Endothelial cell of umbilical vein (primary cell): ENCODE data around the gene SLCO3A1. TPM values are rescaled to one million over a fixed set of nuclear protein-coding genes. Genes with fewer than 3 reads are reported as not detected.

ENCODE experiments used
- BruUV-seq: library from RNA; stranded (reverse); fragments of 400-500 nt; replicated peaks from 2 replicates; lab custom pipeline; 2021; lab: Mats Ljungman, UMichigan
- CTCF ChIA-PET: fragments of 300-600, 350-600 bp; sonication (Branson Sonifier 250); formaldehyde crosslinking; loops from one replicate; lab custom pipeline; 2021; ENCODE audit warnings: antibody characterized with exemption, inconsistent platforms; lab: Charles Lee
- POLR2A ChIA-PET: fragments of 300-600, 350-600 bp; sonication (Branson Sonifier 250); formaldehyde crosslinking; loops from one replicate; lab custom pipeline; 2021; ENCODE audit warnings: antibody characterized with exemption, inconsistent platforms; lab: Charles Lee
- DNase-seq: peaks from one replicate; pipeline ENCODE4 v3.0.0-alpha.2; 2011; ENCODE audit warnings: low read depth, low spot score
- FAIRE-seq: peaks from 2 replicates; lab custom pipeline; 2011; peaks lifted over from hg19 to GRCh38; lab: Jason Lieb, UNC
- H2AFZ ChIP-seq: 2 replicates; pipeline ENCODE4 v1.6.0; 2012; ENCODE audit warnings: low read depth, low read length, control low read depth, inconsistent platforms
- H3K27ac ChIP-seq: 2 replicates; pipeline ENCODE4 v1.5.1; 2011; ENCODE audit warnings: low read depth, mild to moderate bottlenecking, control low read depth, low read length, moderate library complexity; ENCODE audit not compliant: insufficient read depth
- H3K27me3 ChIP-seq, 2 experiments: 2 replicates each; pipeline versions ENCODE4 v1.6.0 to v1.6.1; 2011; ENCODE audit warnings: low read length in 2 of 2, mixed read lengths in 1 of 2; ENCODE audit not compliant: control insufficient read depth in 2 of 2, insufficient read depth in 2 of 2
- H3K36me3 ChIP-seq, 2 experiments: 2 replicates in 1 of 2; 3 replicates in 1 of 2; pipeline ENCODE4 v1.5.1; 2011; ENCODE audit warnings: low read length in 2 of 2, mild to moderate bottlenecking in 1 of 2, moderate library complexity in 1 of 2; ENCODE audit not compliant: control insufficient read depth in 2 of 2, insufficient read depth in 2 of 2; ENCODE audit errors: extremely low read depth in 1 of 2
- H3K4me1 ChIP-seq: 3 replicates; pipeline ENCODE4 v1.5.1; 2011; ENCODE audit warnings: mild to moderate bottlenecking, low read length; ENCODE audit not compliant: control insufficient read depth, insufficient read depth; ENCODE audit errors: extremely low read depth
- H3K4me2 ChIP-seq: 2 replicates; pipeline ENCODE4 v1.6.1; 2011; ENCODE audit warnings: low read length, control low read depth, mixed read lengths; ENCODE audit not compliant: insufficient read depth
- H3K4me3 ChIP-seq, 3 experiments: fragments of 200-600 bp in 1 of 3; sonication (generic), shearing (Covaris generic) in 1 of 3; replicated peaks in 1 of 3; 2 replicates each; pipeline ENCODE4 v1.5.1; 2011 to 2016; ENCODE audit warnings: control low read depth in 3 of 3, low read length in 3 of 3, mild to moderate bottlenecking in 2 of 3, inconsistent platforms in 1 of 3, low read depth in 1 of 3, moderate library complexity in 1 of 3; ENCODE audit not compliant: insufficient read depth in 1 of 3
- H3K79me2 ChIP-seq: 2 replicates; pipeline ENCODE4 v1.6.0; 2012; ENCODE audit warnings: low read length, inconsistent platforms; ENCODE audit not compliant: control insufficient read depth, insufficient read depth
- H3K9ac ChIP-seq: replicated peaks from 2 replicates; pipeline ENCODE3; 2011; ENCODE audit warnings: low read length, control low read depth; ENCODE audit not compliant: insufficient read depth; ENCODE audit errors: extremely low read depth
- H3K9me1 ChIP-seq: replicated peaks from 3 replicates; pipeline ENCODE4 v1.6.0; 2011; ENCODE audit warnings: mild to moderate bottlenecking, low read length; ENCODE audit not compliant: control insufficient read depth, insufficient read depth; ENCODE audit errors: extremely low read depth
- H3K9me3 ChIP-seq: replicated peaks from 2 replicates; pipeline ENCODE4 v1.5.1; 2012; ENCODE audit warnings: low read length, inconsistent platforms; ENCODE audit not compliant: control insufficient read depth, insufficient read depth
- H4K20me1 ChIP-seq: replicated peaks from 2 replicates; pipeline ENCODE3; 2011; ENCODE audit warnings: mild to moderate bottlenecking, low read length; ENCODE audit not compliant: control insufficient read depth, insufficient read depth; ENCODE audit errors: extremely low read depth
- EZH2 ChIP-seq: IDR thresholded peaks from 2 replicates; pipeline ENCODE4 v1.6.1; 2012; ENCODE audit warnings: borderline replicate concordance, low read depth, mild to moderate bottlenecking, moderate library complexity, low read length, inconsistent platforms; ENCODE audit not compliant: severe bottlenecking
- FOS ChIP-seq: IDR thresholded peaks from 2 replicates; pipeline ENCODE4 v1.6.1; 2011; ENCODE audit warnings: mild to moderate bottlenecking, low read length, moderate library complexity, borderline replicate concordance; ENCODE audit not compliant: insufficient read depth
- GATA2 ChIP-seq: IDR thresholded peaks from 2 replicates; pipeline ENCODE4 v1.7.0; 2011; ENCODE audit warnings: low read depth, mild to moderate bottlenecking, moderate library complexity, mixed read lengths, low read length; ENCODE audit not compliant: insufficient read length, insufficient read depth
- JUN ChIP-seq: IDR thresholded peaks from 2 replicates; pipeline ENCODE4 v1.6.1; 2011; ENCODE audit warnings: borderline replicate concordance, low read depth; ENCODE audit not compliant: insufficient read length, insufficient read depth
- MYC ChIP-seq: IDR thresholded peaks from one replicate; pipeline ENCODE4 v1.6.1; 2011; ENCODE audit warnings: mild to moderate bottlenecking, low read depth, low read length
- POLR2A ChIP-seq: IDR thresholded peaks from 2 replicates; pipeline ENCODE4 v1.6.1; 2012; ENCODE audit warnings: low read depth, mild to moderate bottlenecking, control low read depth, low read length
- POLR2AphosphoS5 ChIP-seq: IDR thresholded peaks from 2 replicates; pipeline ENCODE4 v1.6.1; 2012; ENCODE audit warnings: low read depth, mild to moderate bottlenecking, control low read depth, low read length, moderate library complexity; ENCODE audit not compliant: insufficient read depth
- dilution Hi-C: fragments of 300-500 bp; cut with MboI; formaldehyde crosslinking; loops from one replicate; pipeline ENCODE4 v1.15.0; 2019; ENCODE audit warnings: low sequenced_read_pairs; ENCODE audit not compliant: extremely low pct_ligation_motif_present
- intact Hi-C: fragments of 100-400 bp; cut with micrococcal nuclease; formaldehyde crosslinking; loops from one replicate; pipeline ENCODE4 v1.10.0; 2022
- polyA plus RNA-seq, 4 experiments: library from polyadenylated mRNA; depleted of rRNA in 3 of 4; stranded (reverse) in 3 of 4; unstranded in 1 of 4; fragments of >200 nt; gene quantifications; 2 replicates each; pipeline versions ENCODE4 v1.2.1 to v1.2.3, GENCODE V29; 2011 to 2012; ENCODE audit warnings: missing spikeins in 1 of 4
- total RNA-seq: library from RNA; stranded (reverse); gene quantifications from 2 replicates; pipeline ENCODE4 v1.2.3, GENCODE V29; 2021
- TF ChIP-seq, protein P1 (sequence below), 2 donors: IDR thresholded peaks; 1 replicate in 1 of 2; 2 replicates in 1 of 2; pipeline ENCODE4 v1.5.1; 2011; ENCODE audit warnings: low read length in 2 of 2, mild to moderate bottlenecking in 2 of 2, moderate library complexity in 2 of 2, control low read depth in 1 of 2, inconsistent platforms in 1 of 2, low read depth in 1 of 2; ENCODE audit not compliant: insufficient read depth in 1 of 2; ENCODE audit errors: extremely low read depth in 1 of 2
- TF ChIP-seq, protein P2 (sequence below): IDR thresholded peaks from 2 replicates; pipeline ENCODE4 v1.6.1; 2011; ENCODE audit not compliant: insufficient read depth, insufficient read length

Gene SLCO3A1
- total and polyA plus RNA-seq, 2 donors (not counting 3 experiments of a cell fraction or from before 2014, with no cell fraction given) = 0.88 to 0.92 TPM

DNA sequence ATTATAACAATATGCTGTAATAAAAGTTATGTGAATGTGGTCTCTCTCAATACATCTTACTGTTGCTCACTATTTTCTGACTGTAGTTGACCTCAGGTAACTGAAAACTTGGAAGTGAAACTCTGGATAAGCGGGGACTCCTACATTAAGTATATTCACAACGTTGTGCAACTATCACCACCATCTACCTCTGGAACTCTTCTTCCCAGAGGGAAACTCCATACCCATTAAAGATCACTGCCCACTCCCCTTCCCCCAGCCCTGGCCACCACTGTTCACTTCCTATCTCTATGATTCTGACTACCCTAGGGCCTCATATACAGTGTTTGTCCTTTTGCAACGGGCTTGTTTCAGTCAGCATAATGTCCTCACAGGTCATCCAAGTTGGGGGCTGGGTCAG, 20.7 kb downstream of the SLCO3A1 start:
- ChIA-PET POLR2A (no interaction called here), CTCF (no interaction called here)
- FAIRE-seq = no peak
- Histone ChIP-seq H3K79me2 (no peaks in the 10 kb centered on the region), H2AFZ (no peak overlapping the region), H4K20me1 (no peaks in the 10 kb centered on the region), H3K9me3 (no peaks in the 10 kb centered on the region), H3K4me2 (no peak overlapping the region), H3K4me3 (no peak overlapping the region), H3K4me1 (no peaks in the 10 kb centered on the region), H3K9ac (no peak overlapping the region), H3K36me3 (no peaks in the 10 kb centered on the region), H3K27ac (no peak overlapping the region), H3K9me1 (no peaks in the 10 kb centered on the region), H3K27me3 (no peaks in the 10 kb centered on the region)
- DNase-seq = no peak
- no TSS peak for BruUV-seq
- dilution Hi-C loops = no loop called here
- no peak for TF ChIP-seq JUN
- no peak for TF ChIP-seq MYC
- TF ChIP-seq POLR2A = no peak
- TF ChIP-seq GATA2 = no peak
- no peak for TF ChIP-seq EZH2
- no peak for TF ChIP-seq POLR2AphosphoS5
- TF ChIP-seq FOS = no peak
- TF ChIP-seq, protein P1, sequence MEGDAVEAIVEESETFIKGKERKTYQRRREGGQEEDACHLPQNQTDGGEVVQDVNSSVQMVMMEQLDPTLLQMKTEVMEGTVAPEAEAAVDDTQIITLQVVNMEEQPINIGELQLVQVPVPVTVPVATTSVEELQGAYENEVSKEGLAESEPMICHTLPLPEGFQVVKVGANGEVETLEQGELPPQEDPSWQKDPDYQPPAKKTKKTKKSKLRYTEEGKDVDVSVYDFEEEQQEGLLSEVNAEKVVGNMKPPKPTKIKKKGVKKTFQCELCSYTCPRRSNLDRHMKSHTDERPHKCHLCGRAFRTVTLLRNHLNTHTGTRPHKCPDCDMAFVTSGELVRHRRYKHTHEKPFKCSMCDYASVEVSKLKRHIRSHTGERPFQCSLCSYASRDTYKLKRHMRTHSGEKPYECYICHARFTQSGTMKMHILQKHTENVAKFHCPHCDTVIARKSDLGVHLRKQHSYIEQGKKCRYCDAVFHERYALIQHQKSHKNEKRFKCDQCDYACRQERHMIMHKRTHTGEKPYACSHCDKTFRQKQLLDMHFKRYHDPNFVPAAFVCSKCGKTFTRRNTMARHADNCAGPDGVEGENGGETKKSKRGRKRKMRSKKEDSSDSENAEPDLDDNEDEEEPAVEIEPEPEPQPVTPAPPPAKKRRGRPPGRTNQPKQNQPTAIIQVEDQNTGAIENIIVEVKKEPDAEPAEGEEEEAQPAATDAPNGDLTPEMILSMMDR (IDR thresholded peaks at IDR 0.05; ENCODE audit: extremely low read depth in 1 of 2, insufficient read depth in 1 of 2, low read depth in 1 of 2, low read length in 2 of 2) = no peak
- TF ChIP-seq, protein P2, sequence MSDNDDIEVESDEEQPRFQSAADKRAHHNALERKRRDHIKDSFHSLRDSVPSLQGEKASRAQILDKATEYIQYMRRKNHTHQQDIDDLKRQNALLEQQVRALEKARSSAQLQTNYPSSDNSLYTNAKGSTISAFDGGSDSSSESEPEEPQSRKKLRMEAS = no peak
- intact Hi-C loops = no loop called here
